BLaER1 (cell line): ENCODE results near the gene DYRK1B.

Experiments
- H3K27ac ChIP-seq: shearing (Covaris generic); formaldehyde crosslinking; 2 replicates; pipeline ENCODE4 v1.8.1; 2022
- H3K27me3 ChIP-seq: shearing (Covaris generic); formaldehyde crosslinking; 2 replicates; pipeline ENCODE4 v1.8.1; 2022
- H3K36me3 ChIP-seq: shearing (Covaris generic); formaldehyde crosslinking; 2 replicates; pipeline ENCODE4 v1.8.1; 2022
- H3K4me1 ChIP-seq: shearing (Covaris generic); formaldehyde crosslinking; 2 replicates; pipeline ENCODE4 v1.8.1; 2022
- H3K4me2 ChIP-seq: shearing (Covaris generic); formaldehyde crosslinking; 2 replicates; pipeline ENCODE4 v1.8.1; 2022
- H3K4me3 ChIP-seq: shearing (Covaris generic); formaldehyde crosslinking; 2 replicates; pipeline ENCODE4 v1.8.1; 2022
- H3K9ac ChIP-seq: shearing (Covaris generic); formaldehyde crosslinking; 2 replicates; pipeline ENCODE4 v1.8.1; 2022
- H3K9me3 ChIP-seq: shearing (Covaris generic); formaldehyde crosslinking; 2 replicates; pipeline ENCODE4 v1.8.1; 2022
- H4K20me1 ChIP-seq: shearing (Covaris generic); formaldehyde crosslinking; 2 replicates; pipeline ENCODE4 v1.8.1; 2022
- Cebpa-rat ChIP-seq: shearing (Covaris generic); IDR thresholded peaks from 2 replicates; pipeline ENCODE4 v1.8.1; 2022

Gene DYRK1B

GRCh38 chr19:39796000-39796498 is 37.9 kb downstream of the DYRK1B start:
- no peak for TF ChIP-seq Cebpa-rat
- H3K4me3 ChIP-seq, result no peak overlapping the region
- H4K20me1 ChIP-seq, result no peaks in the 10 kb centered on the region
- H3K27me3 ChIP-seq, result no peaks in the 10 kb centered on the region
- no peak overlapping the region for H3K4me2 ChIP-seq
- H3K9ac ChIP-seq, result no peak overlapping the region
- peaks cover 8% of the 10 kb centered on the region for H3K4me1 ChIP-seq
- no peaks in the 10 kb centered on the region for H3K36me3 ChIP-seq
- H3K9me3 ChIP-seq, result no peaks in the 10 kb centered on the region
- no peak overlapping the region for H3K27ac ChIP-seq

GRCh38 chr19:39795001-39795400 is 39.0 kb downstream of the DYRK1B start:
- H3K36me3 ChIP-seq, result no peaks in the 10 kb centered on the region
- no peaks in the 10 kb centered on the region for H3K27me3 ChIP-seq
- TF ChIP-seq Cebpa-rat, result no peak
- H3K9ac ChIP-seq, result 0 out of 2 replicates have a peak overlapping the region, but pooled peaks have one; percentile 19
- no peaks in the 10 kb centered on the region for H3K9me3 ChIP-seq
- H3K4me1 ChIP-seq, result peaks cover 8% of the 10 kb centered on the region
- H3K27ac ChIP-seq, result no peak overlapping the region
- no peak overlapping the region for H3K4me3 ChIP-seq
- no peaks in the 10 kb centered on the region for H4K20me1 ChIP-seq
- H3K4me2 ChIP-seq, result peak overlapping the region; percentile 28

- Histone ChIP-seq H3K27ac (no peak overlapping the region), H3K36me3 (no peaks in the 10 kb centered on the region), H3K4me3 (peak overlapping the region; percentile 63), H3K4me1 (peaks cover 8% of the 10 kb centered on the region), H3K9ac (no peak overlapping the region), H3K27me3 (no peaks in the 10 kb centered on the region), H4K20me1 (no peaks in the 10 kb centered on the region), H3K9me3 (peaks cover 12% of the 10 kb centered on the region), H3K4me2 (peak overlapping the region; percentile 69)
- TF ChIP-seq Cebpa-rat, result no peak
Measured at GRCh38 chr19:39792999-39793546, 40.9 kb downstream of the DYRK1B start.

GRCh38 chr19:39788244-39788643 is 45.7 kb downstream of the DYRK1B start:
- Histone ChIP-seq H3K4me2 (no peak overlapping the region), H3K36me3 (no peaks in the 10 kb centered on the region), H3K27me3 (no peaks in the 10 kb centered on the region), H3K4me1 (no peaks in the 10 kb centered on the region), H3K4me3 (no peak overlapping the region), H3K9me3 (peaks cover 22% of the 10 kb centered on the region), H4K20me1 (no peaks in the 10 kb centered on the region), H3K9ac (no peak overlapping the region), H3K27ac (no peak overlapping the region)
- TF ChIP-seq Cebpa-rat, result no peak

- H3K4me3 ChIP-seq, result no peak overlapping the region
- H3K36me3 ChIP-seq, result no peaks in the 10 kb centered on the region
- H3K27me3 ChIP-seq, result no peaks in the 10 kb centered on the region
- no peak overlapping the region for H3K27ac ChIP-seq
- no peaks in the 10 kb centered on the region for H3K9me3 ChIP-seq
- TF ChIP-seq Cebpa-rat, result no peak
- no peak overlapping the region for H3K9ac ChIP-seq
- no peaks in the 10 kb centered on the region for H4K20me1 ChIP-seq
- no peak overlapping the region for H3K4me2 ChIP-seq
- H3K4me1 ChIP-seq, result no peaks in the 10 kb centered on the region
Measured at GRCh38 chr19:39780894-39781293, 53.1 kb downstream of the DYRK1B start.

GRCh38 chr19:39778763-39779162 is 55.2 kb downstream of the DYRK1B start, which contains the start of gene LEUTX:
Gene LEUTX (plus strand): TSS chr19:39778854. CDS start chr19:39778921, 67 bp downstream.
- H3K4me1 ChIP-seq, result no peaks in the 10 kb centered on the region
- no peak within 1 kb of the TSS for H3K9ac ChIP-seq
- H3K4me2 ChIP-seq, result no peak within 1 kb of the TSS
- no peaks in the 10 kb centered on the region for H3K36me3 ChIP-seq
- TF ChIP-seq Cebpa-rat, result no peak
- no peaks in the 10 kb centered on the region for H3K9me3 ChIP-seq
- no peaks in the 10 kb centered on the region for H3K27me3 ChIP-seq
- no peaks in the 10 kb centered on the region for H4K20me1 ChIP-seq
- no peak within 1 kb of the TSS for H3K27ac ChIP-seq
- no peak within 1 kb of the TSS for H3K4me3 ChIP-seq
